ENCODE results near the gene FOXR1. TPM values are rescaled to one million over a fixed set of nuclear protein-coding genes. Genes with fewer than 3 reads are reported as not detected.

The FOXR1 gene, protein sequence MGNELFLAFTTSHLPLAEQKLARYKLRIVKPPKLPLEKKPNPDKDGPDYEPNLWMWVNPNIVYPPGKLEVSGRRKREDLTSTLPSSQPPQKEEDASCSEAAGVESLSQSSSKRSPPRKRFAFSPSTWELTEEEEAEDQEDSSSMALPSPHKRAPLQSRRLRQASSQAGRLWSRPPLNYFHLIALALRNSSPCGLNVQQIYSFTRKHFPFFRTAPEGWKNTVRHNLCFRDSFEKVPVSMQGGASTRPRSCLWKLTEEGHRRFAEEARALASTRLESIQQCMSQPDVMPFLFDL
- not detected in 2 replicates for total RNA-seq

DNA sequence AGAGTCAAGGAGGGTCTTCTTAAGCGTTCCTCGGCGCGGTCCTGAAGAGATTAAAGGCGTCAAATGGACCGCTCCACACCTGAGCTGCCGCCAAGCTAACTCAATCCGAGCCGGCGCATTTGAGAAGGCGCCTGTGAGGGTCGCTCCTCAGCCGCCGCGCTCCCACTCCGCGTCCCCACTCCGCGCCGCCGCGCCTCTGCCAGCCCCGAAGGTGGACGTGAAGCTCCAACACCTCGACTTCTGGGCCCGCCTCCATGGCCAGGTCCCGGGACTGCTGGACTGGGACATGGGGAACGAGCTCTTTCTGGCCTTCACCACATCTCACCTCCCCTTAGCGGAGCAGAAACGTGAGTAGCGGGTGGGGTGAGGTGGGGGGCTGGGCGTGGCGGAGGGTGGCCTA is at the start of gene FOXR1:
Gene FOXR1, plus strand, starts transcription at position 116 of the 400 bp plus-strand sequence. Its CDS starts 171 bp downstream, at position 287.

GRCh38 chr11:118956094-118956846 is 15.3 kb upstream of the FOXR1 start, which contains the start of gene UPK2:
Gene UPK2, plus strand, starts transcription at chr11:118956298. Its CDS starts 53 bp downstream, at chr11:118956351.

DNA sequence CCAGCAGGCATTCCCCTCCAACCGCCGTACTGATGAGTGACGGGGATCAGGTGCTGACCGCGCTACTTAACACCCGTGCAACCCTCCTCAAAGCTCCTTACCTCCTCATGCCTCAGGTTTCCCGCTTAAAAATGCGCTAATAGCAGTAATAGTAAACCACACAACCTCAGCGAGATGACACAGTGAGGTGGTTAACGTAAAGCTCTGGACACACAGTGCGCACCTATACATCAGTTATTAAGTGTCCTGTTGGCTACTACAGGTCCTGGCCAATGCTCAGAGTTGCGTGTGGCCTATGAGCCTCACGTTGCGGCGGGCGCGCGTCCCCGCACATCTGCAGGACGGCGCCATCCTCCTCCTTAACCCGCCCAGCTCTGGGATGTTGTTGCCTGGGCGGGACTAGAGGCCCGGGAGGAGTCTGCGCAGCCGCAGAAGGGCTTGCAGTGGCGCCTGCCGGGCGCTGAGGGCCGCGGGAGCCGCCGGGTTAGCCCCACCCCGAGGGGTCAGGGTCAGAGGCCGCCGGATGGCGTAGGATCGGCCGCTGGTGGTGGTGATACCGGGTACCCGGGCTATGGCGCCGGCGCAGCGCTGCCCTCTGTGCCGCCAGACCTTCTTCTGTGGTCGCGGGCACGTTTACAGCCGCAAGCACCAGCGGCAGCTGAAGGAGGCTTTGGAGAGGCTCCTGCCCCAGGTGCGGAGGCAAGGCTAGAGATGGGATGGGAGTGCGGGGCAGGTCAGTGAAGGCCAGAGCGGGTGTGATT is 26.2 kb downstream of the FOXR1 start, which contains the start of gene CENATAC:
Gene CENATAC, plus strand, starts transcription at position 512 of the 761 bp plus-strand sequence. Its CDS starts 60 bp downstream, at position 572.

GRCh38 chr11:119018074-119018938 is 46.7 kb downstream of the FOXR1 start, which contains the start of the genes RPS25 and TRAPPC4:
Gene RPS25, minus strand, starts transcription at chr11:119018343. Its CDS starts 59 bp downstream, at chr11:119018284.
Gene TRAPPC4, plus strand, starts transcription at chr11:119018766. Its CDS starts 30 bp downstream, at chr11:119018796.

GRCh38 chr11:119030329-119031047 is 58.9 kb downstream of the FOXR1 start, which contains the start of gene SLC37A4:
Gene SLC37A4, minus strand, starts transcription at chr11:119030877.

Other genes with a start within 250 kb of the FOXR1 start
- 41.8 and 73.0 TPM in 2 replicates for gene DDX6, start 180.6 kb upstream of the FOXR1 start, total RNA-seq
- gene CXCR5, start 87.9 kb upstream of the FOXR1 start, total RNA-seq: not detected in 2 replicates
- 17.3 and 26.6 TPM in 2 replicates for gene BCL9L, start 45.8 kb upstream of the FOXR1 start, total RNA-seq
- not detected in 2 replicates for gene UPK2, start 15.5 kb upstream of the FOXR1 start, total RNA-seq
- gene CENATAC, start 26.4 kb downstream of the FOXR1 start, total RNA-seq: 2.0 and 6.4 TPM in 2 replicates
- gene RPS25, start 46.6 kb downstream of the FOXR1 start, total RNA-seq: 1,299 and 1,315 TPM in 2 replicates
- gene TRAPPC4, start 47.0 kb downstream of the FOXR1 start, total RNA-seq: 64.3 and 95.9 TPM in 2 replicates
- gene SLC37A4, start 59.1 kb downstream of the FOXR1 start, total RNA-seq: 15.4 and 17.6 TPM in 2 replicates
- 96.6 and 110 TPM in 2 replicates for gene HYOU1, start 85.4 kb downstream of the FOXR1 start, total RNA-seq
- gene VPS11, start 96.1 kb downstream of the FOXR1 start, total RNA-seq: 20.5 and 20.7 TPM in 2 replicates
- 17.5 and 25.7 TPM in 2 replicates for gene HMBS, start 113.1 kb downstream of the FOXR1 start, total RNA-seq
- gene DPAGT1, start 130.1 kb downstream of the FOXR1 start, total RNA-seq: 21.9 and 27.5 TPM in 2 replicates
- 5.8 and 7.8 TPM in 2 replicates for gene C2CD2L, start 135.6 kb downstream of the FOXR1 start, total RNA-seq
- 7.8 and 12.4 TPM in 2 replicates for gene HINFP, start 149.8 kb downstream of the FOXR1 start, total RNA-seq
- under 0.01 and 0.29 TPM in 2 replicates for gene ABCG4, start 177.3 kb downstream of the FOXR1 start, total RNA-seq
- gene NLRX1, start 197.0 kb downstream of the FOXR1 start, total RNA-seq: 16.0 and 23.1 TPM in 2 replicates
- not detected in 2 replicates for gene NHERF4, start 213.7 kb downstream of the FOXR1 start, total RNA-seq
- gene CBL, start 234.6 kb downstream of the FOXR1 start, total RNA-seq: 7.8 and 9.4 TPM in 2 replicates